Measurements from ENCODE around the gene PATL2.
"Not testable (repeated sequence)": the region's sequence is repeated elsewhere in the genome, so short reads cannot be mapped to it uniquely, and the experiment has no call there.

The PATL2 gene

GRCh38 chr15:44641651-44642050, 69.5 kb downstream of the PATL2 start:
- DNase-seq, result no peak

- DNase-seq, result no peak
Observed at GRCh38 chr15:44636976-44637375, 74.1 kb downstream of the PATL2 start.

- DNase-seq, result no peak
Observed at GRCh38 chr15:44633603-44634002, 77.5 kb downstream of the PATL2 start.

GRCh38 chr15:44625286-44625685, 85.8 kb downstream of the PATL2 start:
- DNase-seq, result not testable (repeated sequence)

GRCh38 chr15:44623178-44623577, 87.9 kb downstream of the PATL2 start:
- no peak for DNase-seq

GRCh38 chr15:44620081-44620480, 91.0 kb downstream of the PATL2 start:
- DNase-seq, result no peak

- DNase-seq, result no peak
Observed at GRCh38 chr15:44616974-44617373, 94.1 kb downstream of the PATL2 start.
